Activated naive CD8-positive, alpha-beta T cell (primary cell): Measurements from ENCODE around the gene CEP72.
"Not testable (repeated sequence)": the region's sequence is repeated elsewhere in the genome, so short reads cannot be mapped to it uniquely, and the experiment has no call there.

ENCODE experiments used
- H3K27ac Mint-ChIP-seq: one replicate; pipeline ENCODE4 v1.8.0; 2021; ENCODE audit warnings: mixed read lengths
- H3K27me3 Mint-ChIP-seq: one replicate; pipeline ENCODE4 v1.8.0; 2021; ENCODE audit warnings: mixed read lengths
- H3K36me3 Mint-ChIP-seq: one replicate; pipeline ENCODE4 v1.8.0; 2021; ENCODE audit warnings: mixed read lengths
- H3K4me1 Mint-ChIP-seq: one replicate; pipeline ENCODE4 v1.8.0; 2021; ENCODE audit warnings: low read depth, mixed read lengths
- H3K4me3 Mint-ChIP-seq: one replicate; pipeline ENCODE4 v1.8.0; 2021; ENCODE audit warnings: mild to moderate bottlenecking, mixed read lengths
- H3K9me3 Mint-ChIP-seq: one replicate; pipeline ENCODE4 v1.8.0; 2021; ENCODE audit warnings: low read depth, mixed read lengths

The CEP72 gene

DNA sequence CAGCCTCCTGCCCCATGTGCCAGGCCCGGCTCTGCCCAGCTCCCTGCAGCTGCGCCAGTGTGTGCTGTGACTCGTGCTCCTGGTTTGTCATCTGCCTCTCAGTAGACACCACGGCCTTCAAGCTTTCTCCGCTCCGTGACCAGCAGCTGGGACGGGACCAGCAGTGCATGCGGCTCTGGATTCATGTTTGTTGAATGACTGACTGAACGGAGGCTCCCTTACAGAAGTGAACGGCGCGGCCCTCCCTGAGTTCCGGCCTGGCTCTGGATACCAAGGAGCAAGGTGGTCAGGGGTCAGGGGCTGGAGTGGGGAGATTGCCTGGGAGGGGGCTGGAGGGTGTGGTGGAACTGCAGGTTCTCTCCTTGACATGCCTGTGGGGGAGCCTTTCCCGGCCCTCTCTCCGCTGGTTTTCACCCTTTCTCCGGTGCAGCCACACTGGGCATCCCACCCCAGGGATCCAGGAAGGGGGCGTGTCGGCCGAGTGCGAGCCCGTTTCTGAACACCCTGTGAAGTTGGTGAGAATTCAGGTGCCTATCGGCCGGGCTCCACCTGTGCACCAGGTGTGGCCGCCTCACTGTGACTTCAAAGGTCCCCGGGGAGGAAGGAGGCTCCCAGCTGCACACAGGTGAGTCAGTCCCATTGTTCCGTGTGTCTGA is 11.1 kb upstream of the CEP72 start:
- H3K27me3 Mint-ChIP-seq = peaks cover 12% of the 10 kb centered on the region

DNA sequence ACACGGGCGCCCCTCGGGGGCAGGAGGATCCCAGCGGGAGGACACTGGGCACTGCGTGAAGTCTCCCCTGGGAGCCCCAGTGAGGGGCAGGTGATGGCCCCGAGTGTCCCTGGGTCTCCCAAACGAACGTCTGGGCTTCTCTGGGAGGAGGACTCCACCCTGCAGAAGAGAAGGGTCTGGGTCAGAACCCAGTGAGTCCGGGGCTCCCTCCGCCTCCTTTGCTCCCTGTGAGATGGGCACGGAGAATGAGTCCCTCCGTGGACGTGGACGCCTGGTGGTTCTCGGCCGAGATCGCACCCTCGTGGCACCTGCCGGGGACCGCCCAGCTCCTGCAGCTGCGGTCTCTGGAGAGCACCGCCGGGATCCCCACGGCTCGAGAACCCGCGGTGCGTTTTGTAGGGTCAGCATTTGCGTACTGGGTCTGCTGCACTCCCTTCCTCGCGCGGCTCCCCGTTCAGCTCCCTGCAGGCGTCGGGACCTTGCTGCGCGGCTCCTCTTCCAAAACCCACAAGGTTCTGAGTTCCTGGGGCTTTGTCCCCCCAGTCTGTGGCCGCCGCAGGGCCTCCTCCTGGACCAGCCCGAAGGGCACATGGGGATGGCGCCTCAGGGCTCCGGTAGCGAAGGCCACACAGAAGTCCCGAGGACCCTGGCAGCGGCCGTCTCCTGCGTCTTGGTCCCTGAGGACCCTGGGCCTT is 10.2 kb upstream of the CEP72 start:
- peaks cover 3% of the 10 kb centered on the region for H3K4me1 Mint-ChIP-seq
- no peak overlapping the region for H3K27ac Mint-ChIP-seq
- H3K36me3 Mint-ChIP-seq = no peaks in the 10 kb centered on the region
- H3K9me3 Mint-ChIP-seq = no peaks in the 10 kb centered on the region
- no peak overlapping the region for H3K4me3 Mint-ChIP-seq
- H3K27me3 Mint-ChIP-seq = peaks cover 12% of the 10 kb centered on the region

More for the DNA sequence above, 11.1 kb upstream of the CEP72 start:
- no peaks in the 10 kb centered on the region for H3K36me3 Mint-ChIP-seq
- H3K27ac Mint-ChIP-seq = no peak overlapping the region
- H3K9me3 Mint-ChIP-seq = no peaks in the 10 kb centered on the region
- peaks cover 3% of the 10 kb centered on the region for H3K4me1 Mint-ChIP-seq
- H3K4me3 Mint-ChIP-seq = no peak overlapping the region

DNA sequence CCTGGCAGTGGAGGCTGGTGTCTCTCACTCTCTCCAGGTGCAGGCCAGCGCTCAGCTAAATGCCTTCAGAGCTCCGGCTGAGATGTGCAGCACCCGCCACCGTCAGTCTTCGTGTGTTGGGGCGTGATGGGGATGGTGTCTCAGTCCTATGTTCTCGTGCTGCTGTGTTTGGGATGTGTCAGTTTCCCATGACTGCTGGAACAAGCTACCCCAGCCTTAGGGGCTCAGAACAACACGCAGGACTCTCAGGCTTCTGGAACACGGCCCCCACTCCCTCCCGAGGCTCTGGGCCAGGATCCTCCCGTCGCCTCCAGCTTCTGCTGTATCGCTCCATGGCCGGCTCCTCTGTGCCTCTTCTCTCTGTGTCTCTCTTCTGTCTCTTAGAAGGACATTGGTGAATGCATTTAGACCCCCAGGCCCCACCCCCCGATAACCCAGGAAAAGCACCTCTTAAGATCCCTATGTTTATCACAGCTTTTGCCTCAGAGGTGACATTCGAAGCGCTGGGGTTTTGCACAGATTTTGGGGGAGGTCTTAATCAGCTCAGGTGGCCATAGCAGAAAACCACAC is 9.6 kb upstream of the CEP72 start:
- Mint-ChIP-seq H3K27me3 (peaks cover 15% of the 10 kb centered on the region), H3K4me3 (no peak overlapping the region), H3K9me3 (no peaks in the 10 kb centered on the region), H3K4me1 (peaks cover 7% of the 10 kb centered on the region), H3K36me3 (no peaks in the 10 kb centered on the region), H3K27ac (no peak overlapping the region)

DNA sequence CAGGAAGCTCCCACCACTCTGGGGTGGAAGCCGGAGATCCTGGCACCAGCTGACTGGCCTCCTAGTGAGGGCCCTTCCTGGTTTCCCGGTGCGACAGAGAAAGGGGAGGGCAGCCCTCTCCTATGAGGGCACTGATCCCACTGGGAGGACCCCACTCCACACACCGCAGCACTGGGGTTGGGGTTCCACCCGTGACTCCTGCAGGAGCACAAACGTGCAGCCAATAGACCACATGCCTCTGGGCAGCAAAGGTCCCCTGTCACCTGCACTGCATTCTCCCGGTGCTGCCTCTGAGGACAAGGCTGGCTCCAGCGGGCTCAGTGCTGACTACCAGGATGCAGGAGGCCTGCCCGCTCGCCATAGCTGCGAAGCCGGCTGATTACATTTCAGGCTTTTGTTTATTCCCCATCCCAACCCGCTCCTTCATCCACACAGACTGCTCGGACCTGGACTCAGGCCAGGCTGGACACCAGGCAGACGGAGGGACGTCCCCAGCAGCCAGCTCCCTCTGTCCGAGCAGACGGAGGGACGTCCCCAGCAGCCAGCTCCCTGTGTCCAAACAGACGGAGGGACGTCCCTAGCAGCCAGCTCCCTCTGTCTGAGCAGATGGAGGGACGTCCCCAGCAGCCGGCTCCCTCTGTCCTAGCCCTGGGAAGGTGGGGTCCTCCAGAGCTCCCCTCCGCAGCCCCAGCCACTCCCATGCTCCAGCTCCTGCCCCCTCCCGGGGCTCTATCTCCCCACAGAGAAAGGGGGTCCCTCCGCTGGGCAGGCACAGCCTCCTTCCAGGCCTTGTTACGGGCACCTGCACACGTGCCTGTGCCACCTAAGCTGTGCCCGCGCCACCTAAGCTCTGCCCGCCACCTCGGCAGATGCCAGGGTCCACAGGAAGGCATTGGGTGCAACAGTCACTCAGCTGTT is 8.8 kb upstream of the CEP72 start:
- H3K4me1 Mint-ChIP-seq = peaks cover 8% of the 10 kb centered on the region
- H3K27me3 Mint-ChIP-seq = peaks cover 13% of the 10 kb centered on the region
- no peaks in the 10 kb centered on the region for H3K36me3 Mint-ChIP-seq
- no peak overlapping the region for H3K4me3 Mint-ChIP-seq
- H3K27ac Mint-ChIP-seq = no peak overlapping the region
- no peaks in the 10 kb centered on the region for H3K9me3 Mint-ChIP-seq

DNA sequence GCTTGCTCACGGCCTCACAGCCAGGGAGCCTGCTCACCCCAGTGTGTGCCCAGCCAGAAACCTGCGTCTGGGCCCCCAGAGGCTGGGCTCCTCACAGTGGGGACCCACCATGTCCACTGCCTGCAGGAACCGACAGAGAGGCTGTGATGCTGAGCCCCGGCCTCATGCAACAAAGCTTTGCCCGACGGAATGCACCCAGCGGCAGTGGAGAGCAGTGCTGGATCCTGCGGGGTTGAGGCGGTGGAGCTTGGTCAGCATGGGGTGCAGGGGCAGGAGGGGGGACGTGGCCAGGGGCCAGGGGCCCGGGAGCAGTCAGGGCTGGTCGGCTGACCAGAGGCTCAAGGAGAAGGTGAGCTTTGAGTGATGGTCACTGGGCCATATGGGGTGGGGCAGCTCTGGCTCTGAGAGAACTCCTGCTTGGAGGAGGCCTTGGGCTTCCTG is 7.7 kb upstream of the CEP72 start:
- Mint-ChIP-seq H3K4me3 (no peak overlapping the region), H3K4me1 (peaks cover 7% of the 10 kb centered on the region), H3K9me3 (no peaks in the 10 kb centered on the region), H3K27ac (no peak overlapping the region), H3K27me3 (peaks cover 12% of the 10 kb centered on the region), H3K36me3 (no peaks in the 10 kb centered on the region)

DNA sequence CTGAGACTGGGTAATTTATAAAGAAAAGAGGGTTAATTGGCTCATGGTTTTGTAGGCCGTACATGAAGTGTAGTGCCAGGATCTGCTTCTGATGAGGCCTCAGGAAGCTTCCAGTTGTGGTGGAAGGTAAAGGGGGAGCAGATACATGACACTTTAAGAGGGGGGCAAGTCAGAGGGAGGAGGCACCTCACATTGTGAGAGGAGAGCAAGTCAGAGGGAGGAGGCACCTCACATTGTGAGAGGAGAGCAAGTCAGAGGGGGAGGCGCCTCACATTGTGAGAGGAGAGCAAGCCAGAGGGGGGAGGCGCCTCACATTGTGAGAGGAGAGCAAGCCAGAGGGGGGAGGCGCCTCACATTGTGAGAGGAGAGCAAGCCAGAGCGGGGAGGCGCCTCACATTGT is 7.0 kb upstream of the CEP72 start:
- not testable (repeated sequence) for H3K9me3 Mint-ChIP-seq, H3K36me3 Mint-ChIP-seq, H3K4me3 Mint-ChIP-seq, H3K4me1 Mint-ChIP-seq, H3K27ac Mint-ChIP-seq
- peaks cover 12% of the 10 kb centered on the region for H3K27me3 Mint-ChIP-seq

DNA sequence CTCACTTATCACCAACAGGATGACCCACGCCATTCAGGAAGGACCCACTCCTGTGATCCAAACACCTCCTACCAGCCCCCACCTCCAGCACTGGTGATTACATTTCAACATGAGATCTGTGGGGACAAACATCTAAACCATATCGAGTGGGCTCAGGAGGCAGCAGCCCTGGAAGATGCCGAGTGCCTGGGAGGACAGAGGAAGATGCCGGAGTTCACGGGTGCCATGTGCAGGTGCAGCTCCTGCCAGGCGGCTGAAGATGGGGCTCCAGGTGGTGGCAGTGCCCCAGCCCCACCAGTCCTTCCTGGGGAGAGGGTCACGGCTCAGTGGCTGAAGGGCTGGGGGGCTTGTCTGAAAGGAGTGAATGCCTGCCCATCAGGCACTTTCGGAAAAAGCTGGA is 6.1 kb upstream of the CEP72 start:
- H3K4me3 Mint-ChIP-seq = no peak overlapping the region
- H3K27ac Mint-ChIP-seq = no peak overlapping the region
- H3K36me3 Mint-ChIP-seq = no peaks in the 10 kb centered on the region
- peaks cover 14% of the 10 kb centered on the region for H3K4me1 Mint-ChIP-seq
- peaks cover 12% of the 10 kb centered on the region for H3K27me3 Mint-ChIP-seq
- H3K9me3 Mint-ChIP-seq = no peaks in the 10 kb centered on the region

DNA sequence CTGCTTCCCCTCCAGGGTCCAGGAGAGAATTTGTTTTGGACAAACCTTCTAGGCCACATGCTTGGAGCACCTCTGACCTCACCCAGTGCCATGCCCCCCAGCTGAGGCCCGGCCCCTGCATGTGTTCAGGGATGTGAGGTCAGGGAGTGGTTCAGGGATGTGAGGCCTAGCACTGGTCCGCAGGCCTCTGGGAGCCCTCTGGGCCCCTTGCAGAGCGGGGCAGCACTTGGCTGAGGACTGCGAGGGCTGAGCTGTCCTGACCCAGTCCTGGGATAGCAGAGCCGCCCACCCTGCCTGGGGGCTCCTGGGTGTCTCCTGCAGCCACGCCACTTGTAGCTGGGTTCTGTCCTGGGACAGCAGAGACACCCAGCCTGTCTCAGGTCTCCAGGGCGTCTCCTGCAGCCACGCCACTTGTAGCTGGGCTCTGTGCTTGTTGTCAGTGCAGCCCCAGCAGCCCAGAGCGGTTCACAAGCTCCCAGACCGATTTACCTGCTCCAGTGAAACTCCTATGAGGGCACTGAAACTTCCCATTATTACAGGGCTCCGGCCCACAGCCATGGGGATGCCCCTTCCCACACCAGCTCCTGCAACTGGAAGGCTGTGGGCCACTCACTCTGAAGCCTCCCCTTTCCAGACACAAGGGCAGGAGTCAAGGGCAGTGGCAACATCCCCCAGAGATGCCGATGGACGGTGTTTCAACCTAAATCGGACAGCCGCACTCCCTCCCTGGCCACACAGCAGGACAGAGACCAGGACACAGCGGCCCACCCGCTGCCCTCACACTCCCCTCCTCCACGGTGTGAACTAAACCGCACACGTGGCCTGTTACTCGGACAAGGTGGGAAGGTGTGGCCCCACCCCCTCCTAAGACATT is 5.4 kb upstream of the CEP72 start:
- H3K9me3 Mint-ChIP-seq = no peaks in the 10 kb centered on the region
- no peaks in the 10 kb centered on the region for H3K36me3 Mint-ChIP-seq
- peaks cover 12% of the 10 kb centered on the region for H3K27me3 Mint-ChIP-seq
- peaks cover 20% of the 10 kb centered on the region for H3K4me1 Mint-ChIP-seq
- no peak overlapping the region for H3K27ac Mint-ChIP-seq
- no peak overlapping the region for H3K4me3 Mint-ChIP-seq

DNA sequence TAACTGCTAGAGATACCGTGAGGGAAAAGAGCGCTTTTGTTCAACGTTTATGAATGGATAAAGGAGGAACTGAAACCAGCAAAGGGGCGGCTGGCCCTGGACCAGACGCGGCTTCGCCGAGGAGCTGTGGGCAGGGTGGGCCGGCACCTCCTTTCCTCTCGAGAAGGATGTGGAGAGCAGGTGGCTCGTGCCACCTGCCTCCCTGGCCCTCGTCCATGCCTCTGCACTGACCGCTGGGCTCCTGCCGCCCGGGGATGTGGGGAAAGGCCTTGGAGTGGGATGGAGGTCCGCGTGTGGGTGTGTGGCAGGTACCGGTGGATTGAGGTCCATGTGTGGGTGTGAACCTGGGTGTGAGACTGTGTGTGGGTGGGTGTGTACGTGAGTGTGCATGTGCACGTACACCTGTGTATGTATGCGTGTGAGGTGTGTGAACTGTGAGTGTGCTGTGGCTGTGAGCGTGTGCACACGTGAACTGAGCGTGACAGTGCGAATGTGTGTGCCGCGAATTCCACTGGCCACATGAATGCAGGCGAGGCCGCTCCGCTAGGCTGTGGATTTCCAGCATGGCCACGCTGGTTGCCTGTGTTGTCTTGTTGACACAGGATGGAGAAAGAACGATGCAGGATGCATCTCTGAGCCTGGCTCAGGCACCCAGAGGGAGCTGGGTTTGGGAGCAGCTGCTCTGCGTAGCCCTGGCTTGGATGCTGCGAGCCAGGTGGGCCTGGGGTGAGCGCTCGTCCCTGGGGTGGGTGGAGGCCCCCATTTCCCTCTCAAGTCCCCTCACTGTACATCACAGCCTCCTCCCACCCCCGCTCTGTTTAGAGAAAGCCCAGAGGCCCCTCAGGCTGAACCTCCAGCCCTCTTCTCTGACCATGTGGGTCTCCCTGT is 4.4 kb upstream of the CEP72 start:
- H3K27me3 Mint-ChIP-seq = peaks cover 11% of the 10 kb centered on the region
- H3K4me3 Mint-ChIP-seq = peak overlapping the region; percentile 32

DNA sequence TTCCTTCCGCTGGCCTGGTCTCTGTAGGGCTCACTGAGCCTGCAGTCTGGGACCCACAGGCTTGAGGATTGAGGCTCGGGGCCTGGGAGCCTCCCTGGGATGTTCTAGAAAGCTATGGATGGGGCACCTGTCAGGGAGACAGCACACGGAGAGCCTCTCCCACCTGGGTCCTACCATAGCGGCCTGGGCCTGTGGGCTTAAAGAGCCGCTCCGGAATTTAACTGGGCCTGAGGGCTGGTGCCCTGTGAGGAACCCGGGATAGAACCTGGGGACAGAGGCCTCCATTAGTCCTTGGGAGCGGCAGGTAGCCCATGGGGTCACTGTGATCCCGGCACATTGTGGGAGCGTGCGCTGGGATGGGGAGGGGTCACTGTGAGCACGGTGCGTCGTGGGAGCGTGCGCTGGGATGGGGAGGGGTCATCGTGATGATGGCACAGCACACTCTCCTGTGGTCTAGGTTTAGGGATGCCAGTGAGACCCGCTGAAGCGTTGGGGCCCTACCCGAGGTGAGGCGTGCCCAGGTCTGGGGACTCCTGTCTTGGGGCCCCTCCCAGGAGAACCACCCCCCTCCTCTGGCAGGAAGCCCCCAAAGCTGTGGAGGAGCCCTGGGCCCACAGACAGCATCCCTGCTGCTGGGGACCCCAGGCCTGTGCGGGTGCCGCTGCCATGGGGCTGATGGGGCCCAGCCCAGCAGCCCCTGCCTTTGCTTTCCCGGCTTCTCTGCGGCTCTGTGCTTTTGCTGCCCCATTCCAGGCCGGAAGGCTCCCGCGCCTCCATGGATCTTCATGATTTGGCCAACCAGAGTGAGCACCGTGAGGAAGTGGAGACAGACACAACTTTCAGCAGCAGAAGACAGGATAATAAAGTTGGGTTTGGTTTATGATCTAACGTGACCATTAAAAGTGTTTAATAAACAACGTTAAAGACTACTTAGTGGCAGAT is 3.4 kb upstream of the CEP72 start:
- H3K27ac Mint-ChIP-seq = no peak overlapping the region
- peaks cover 10% of the 10 kb centered on the region for H3K27me3 Mint-ChIP-seq
- H3K9me3 Mint-ChIP-seq = no peaks in the 10 kb centered on the region
- no peak overlapping the region for H3K4me3 Mint-ChIP-seq
- peaks cover 26% of the 10 kb centered on the region for H3K4me1 Mint-ChIP-seq
- H3K36me3 Mint-ChIP-seq = no peaks in the 10 kb centered on the region

More for the DNA sequence above, 4.4 kb upstream of the CEP72 start:
- Mint-ChIP-seq H3K9me3 (no peaks in the 10 kb centered on the region), H3K4me1 (peaks cover 22% of the 10 kb centered on the region), H3K36me3 (no peaks in the 10 kb centered on the region), H3K27ac (no peak overlapping the region)

DNA sequence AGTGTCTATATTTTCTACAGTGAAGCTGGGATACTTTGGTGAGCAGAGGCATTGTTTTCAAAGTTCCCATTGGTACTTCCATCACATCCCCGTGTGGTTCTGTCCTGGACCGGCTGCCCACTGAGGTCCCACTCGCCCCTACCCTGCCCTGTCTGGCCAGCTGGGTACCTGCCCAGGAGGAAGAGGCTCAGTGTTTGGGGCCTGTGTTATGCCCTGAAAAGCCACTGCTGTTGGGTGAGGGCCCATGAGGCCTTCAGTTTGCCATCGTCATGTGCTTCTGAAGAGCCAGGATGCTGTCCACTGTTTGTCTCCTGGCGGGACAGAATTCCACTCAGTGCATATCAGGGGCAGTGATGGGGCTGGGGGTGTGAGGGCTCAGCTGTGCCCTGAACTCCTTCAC is 2.6 kb upstream of the CEP72 start:
- no peaks in the 10 kb centered on the region for H3K36me3 Mint-ChIP-seq

DNA sequence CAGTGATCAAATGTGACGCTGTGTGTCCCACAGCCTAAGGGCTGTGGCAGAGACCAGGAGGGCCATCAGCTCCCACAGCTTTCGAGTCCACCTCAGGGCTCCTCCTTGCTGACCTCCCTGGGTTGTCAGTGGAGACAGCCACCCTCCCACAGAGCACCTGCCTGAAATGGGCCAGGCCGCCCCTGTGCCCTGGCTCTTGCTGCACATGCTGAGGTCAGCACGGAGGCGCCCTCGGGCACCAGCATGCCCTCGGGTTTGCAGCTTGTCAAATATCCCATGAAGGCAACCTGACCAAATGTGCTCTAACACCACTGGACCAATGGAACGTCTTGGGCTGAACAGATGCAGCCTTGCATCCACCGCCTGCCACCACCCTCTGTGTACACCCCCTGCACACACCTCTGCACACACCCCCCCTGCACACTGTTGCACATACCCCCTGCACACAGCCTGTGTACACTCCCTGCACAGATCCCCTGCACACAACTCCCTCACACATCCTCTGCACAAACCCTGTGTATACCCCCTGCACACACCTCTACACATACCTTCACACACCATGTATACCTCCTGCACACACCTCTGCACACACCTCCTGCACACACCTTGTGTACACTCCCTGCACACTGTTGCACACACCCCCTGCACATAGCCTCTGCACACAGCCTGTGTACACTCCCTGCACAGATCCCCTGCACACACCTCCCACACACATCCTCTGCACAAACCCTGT is 2.0 kb upstream of the CEP72 start:
- Mint-ChIP-seq H3K4me1 (peaks cover 36% of the 10 kb centered on the region), H3K27me3 (peaks cover 8% of the 10 kb centered on the region), H3K36me3 (no peaks in the 10 kb centered on the region), H3K27ac (no peak overlapping the region), H3K9me3 (no peaks in the 10 kb centered on the region), H3K4me3 (no peak overlapping the region)

More for the DNA sequence above, 2.6 kb upstream of the CEP72 start:
- Mint-ChIP-seq H3K4me1 (peaks cover 32% of the 10 kb centered on the region), H3K27me3 (peaks cover 8% of the 10 kb centered on the region), H3K4me3 (no peak overlapping the region), H3K27ac (no peak overlapping the region), H3K9me3 (no peaks in the 10 kb centered on the region)
